ENCODE results near the gene MYRFL.

GRCh38 chr12:69833696-69834095, 8.7 kb downstream of the MYRFL start:
- TF ChIP-seq EP300 (IDR thresholded peaks at IDR 0.05) = no peak
- TF ChIP-seq, protein P1, sequence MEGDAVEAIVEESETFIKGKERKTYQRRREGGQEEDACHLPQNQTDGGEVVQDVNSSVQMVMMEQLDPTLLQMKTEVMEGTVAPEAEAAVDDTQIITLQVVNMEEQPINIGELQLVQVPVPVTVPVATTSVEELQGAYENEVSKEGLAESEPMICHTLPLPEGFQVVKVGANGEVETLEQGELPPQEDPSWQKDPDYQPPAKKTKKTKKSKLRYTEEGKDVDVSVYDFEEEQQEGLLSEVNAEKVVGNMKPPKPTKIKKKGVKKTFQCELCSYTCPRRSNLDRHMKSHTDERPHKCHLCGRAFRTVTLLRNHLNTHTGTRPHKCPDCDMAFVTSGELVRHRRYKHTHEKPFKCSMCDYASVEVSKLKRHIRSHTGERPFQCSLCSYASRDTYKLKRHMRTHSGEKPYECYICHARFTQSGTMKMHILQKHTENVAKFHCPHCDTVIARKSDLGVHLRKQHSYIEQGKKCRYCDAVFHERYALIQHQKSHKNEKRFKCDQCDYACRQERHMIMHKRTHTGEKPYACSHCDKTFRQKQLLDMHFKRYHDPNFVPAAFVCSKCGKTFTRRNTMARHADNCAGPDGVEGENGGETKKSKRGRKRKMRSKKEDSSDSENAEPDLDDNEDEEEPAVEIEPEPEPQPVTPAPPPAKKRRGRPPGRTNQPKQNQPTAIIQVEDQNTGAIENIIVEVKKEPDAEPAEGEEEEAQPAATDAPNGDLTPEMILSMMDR (IDR thresholded peaks at IDR 0.05) = no peak

Data from upper lobe of left lung (tissue), 4 donors.